ENCODE data around the gene LRRC14B.

GRCh38 chr5:191036-191948, at the start of gene LRRC14B:
- TF ChIP-seq, protein P1, sequence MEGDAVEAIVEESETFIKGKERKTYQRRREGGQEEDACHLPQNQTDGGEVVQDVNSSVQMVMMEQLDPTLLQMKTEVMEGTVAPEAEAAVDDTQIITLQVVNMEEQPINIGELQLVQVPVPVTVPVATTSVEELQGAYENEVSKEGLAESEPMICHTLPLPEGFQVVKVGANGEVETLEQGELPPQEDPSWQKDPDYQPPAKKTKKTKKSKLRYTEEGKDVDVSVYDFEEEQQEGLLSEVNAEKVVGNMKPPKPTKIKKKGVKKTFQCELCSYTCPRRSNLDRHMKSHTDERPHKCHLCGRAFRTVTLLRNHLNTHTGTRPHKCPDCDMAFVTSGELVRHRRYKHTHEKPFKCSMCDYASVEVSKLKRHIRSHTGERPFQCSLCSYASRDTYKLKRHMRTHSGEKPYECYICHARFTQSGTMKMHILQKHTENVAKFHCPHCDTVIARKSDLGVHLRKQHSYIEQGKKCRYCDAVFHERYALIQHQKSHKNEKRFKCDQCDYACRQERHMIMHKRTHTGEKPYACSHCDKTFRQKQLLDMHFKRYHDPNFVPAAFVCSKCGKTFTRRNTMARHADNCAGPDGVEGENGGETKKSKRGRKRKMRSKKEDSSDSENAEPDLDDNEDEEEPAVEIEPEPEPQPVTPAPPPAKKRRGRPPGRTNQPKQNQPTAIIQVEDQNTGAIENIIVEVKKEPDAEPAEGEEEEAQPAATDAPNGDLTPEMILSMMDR (conservative IDR thresholded peaks at IDR 0.05; ENCODE audit: low read depth, low read length) = no peak
- TF ChIP-seq EZH2 (IDR thresholded peaks at IDR 0.05; ENCODE audit: borderline replicate concordance, low read depth, low read length, poor library complexity, severe bottlenecking) = no peak

Measured in A673 (cell line).